Left lung (tissue), 10 donors: Measurements from ENCODE around the gene RILPL2. TPM values are rescaled to one million over a fixed set of nuclear protein-coding genes. Genes with fewer than 3 reads are reported as not detected.
A peak's percentile ranks its signal among the peaks of the same experiment; 100 is the strongest.
"Not testable (repeated sequence)": the region's sequence is repeated elsewhere in the genome, so short reads cannot be mapped to it uniquely, and the experiment has no call there.

Experiments
- ATAC-seq: fragments of 200-7000 bp; cut with Tn5 transposase; one replicate; pipeline ENCODE4 v1.9.1; 2020; ENCODE audit warnings: moderate library complexity
- DNase-seq, 4 donors: peaks; one replicate each; pipeline ENCODE4 v3.0.0-alpha.2; 2013 to 2020
- H3K27ac ChIP-seq, 2 donors: fragments of 200-600 bp; sonication (generic) in 1 of 2; one replicate each; pipeline versions ENCODE4 v1.5.0 to v1.8.0; 2020 to 2021
- H3K27me3 ChIP-seq, 2 donors: fragments of 200-600 bp; sonication (generic) in 1 of 2; one replicate each; pipeline versions ENCODE4 v1.5.0 to v1.8.0; 2020 to 2021
- H3K36me3 ChIP-seq, 2 donors: fragments of 200-600 bp; sonication (generic) in 1 of 2; one replicate each; pipeline versions ENCODE4 v1.5.0 to v1.8.0; 2020 to 2021
- H3K4me1 ChIP-seq, 2 donors: fragments of 200-600 bp; one replicate each; pipeline ENCODE4 v1.8.0; 2021
- H3K4me3 ChIP-seq, 2 donors: fragments of 200-600 bp; sonication (generic) in 1 of 2; one replicate each; pipeline versions ENCODE4 v1.5.0 to v1.8.0; 2020 to 2021; ENCODE audit warnings: mild to moderate bottlenecking in 1 of 2
- H3K9me3 ChIP-seq, 2 donors: fragments of 200-600 bp; sonication (generic) in 1 of 2; one replicate each; pipeline versions ENCODE4 v1.5.0 to v1.8.0; 2020 to 2021
- intact Hi-C, 2 donors: fragments of 100-400 bp; cut with DNase I; formaldehyde crosslinking; loops; one replicate each; pipeline versions ENCODE4 v1.11.2 to v1.14.2; 2022
- polyA plus RNA-seq, 6 donors: library from polyadenylated mRNA; unstranded; fragments of 120-200 nt; gene quantifications; one replicate each; pipeline ENCODE4 v1.2.1, GENCODE V29; 2013; ENCODE audit not compliant: insufficient read length in 6 of 6
- total RNA-seq, 2 donors: library from RNA; stranded (reverse); fragmentation: NEBNext Ultra II Directional; extraction: Animal tissue kit (Norgen Biotek cat#: 25700); gene quantifications; one replicate each; pipeline ENCODE4 v1.2.1, GENCODE V29; 2021
- TF ChIP-seq, protein P1 (sequence below), 2 donors: fragments of 200-600 bp; sonication (generic) in 1 of 2; IDR thresholded peaks; one replicate each; pipeline versions ENCODE4 v1.5.0 to v1.8.0; 2021; ENCODE audit warnings: antibody characterized with exemption in 2 of 2
- donor health status: DM: no; HTN: yes; CAD: no.
- donor health status: DM: no; HTN: no; CAD: no.

Gene RILPL2
- total and polyA plus RNA-seq, 8 donors = 4.6 to 14.0 (median 5.4) TPM

DNA sequence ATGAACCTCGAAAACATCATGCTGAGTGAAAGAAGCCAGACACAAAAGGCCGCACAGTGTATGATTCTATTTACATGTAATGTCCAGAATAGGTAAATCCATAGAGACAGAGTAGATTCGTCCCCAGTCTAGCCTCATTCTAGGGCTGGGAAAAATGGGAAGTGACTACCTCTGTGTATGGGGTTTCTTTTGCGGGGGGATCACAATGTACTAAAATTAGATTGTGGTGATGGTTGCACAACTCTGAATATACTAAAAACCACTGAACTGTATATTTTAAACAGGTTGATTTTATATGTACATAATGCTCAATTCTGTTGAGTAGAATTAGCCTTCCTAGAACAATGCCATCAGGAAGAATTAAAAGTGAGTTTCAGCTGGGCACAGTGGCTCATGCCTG, 6.3 kb upstream of the RILPL2 start:
- Histone ChIP-seq H3K9me3 (no peaks in the 10 kb centered on the region), H3K4me3 (no peak overlapping the region), H3K4me1 (peaks cover 15 to 58% of the 10 kb centered on the region in 2 donors), H3K36me3 (no peaks in the 10 kb centered on the region), H3K27ac (no peak overlapping the region), H3K27me3 (no peaks in the 10 kb centered on the region)
- TF ChIP-seq, protein P1, sequence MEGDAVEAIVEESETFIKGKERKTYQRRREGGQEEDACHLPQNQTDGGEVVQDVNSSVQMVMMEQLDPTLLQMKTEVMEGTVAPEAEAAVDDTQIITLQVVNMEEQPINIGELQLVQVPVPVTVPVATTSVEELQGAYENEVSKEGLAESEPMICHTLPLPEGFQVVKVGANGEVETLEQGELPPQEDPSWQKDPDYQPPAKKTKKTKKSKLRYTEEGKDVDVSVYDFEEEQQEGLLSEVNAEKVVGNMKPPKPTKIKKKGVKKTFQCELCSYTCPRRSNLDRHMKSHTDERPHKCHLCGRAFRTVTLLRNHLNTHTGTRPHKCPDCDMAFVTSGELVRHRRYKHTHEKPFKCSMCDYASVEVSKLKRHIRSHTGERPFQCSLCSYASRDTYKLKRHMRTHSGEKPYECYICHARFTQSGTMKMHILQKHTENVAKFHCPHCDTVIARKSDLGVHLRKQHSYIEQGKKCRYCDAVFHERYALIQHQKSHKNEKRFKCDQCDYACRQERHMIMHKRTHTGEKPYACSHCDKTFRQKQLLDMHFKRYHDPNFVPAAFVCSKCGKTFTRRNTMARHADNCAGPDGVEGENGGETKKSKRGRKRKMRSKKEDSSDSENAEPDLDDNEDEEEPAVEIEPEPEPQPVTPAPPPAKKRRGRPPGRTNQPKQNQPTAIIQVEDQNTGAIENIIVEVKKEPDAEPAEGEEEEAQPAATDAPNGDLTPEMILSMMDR (IDR thresholded peaks at IDR 0.05) = no peak
- intact Hi-C loops = no loop called here
- DNase-seq = no peak
- ATAC-seq = no peak

DNA sequence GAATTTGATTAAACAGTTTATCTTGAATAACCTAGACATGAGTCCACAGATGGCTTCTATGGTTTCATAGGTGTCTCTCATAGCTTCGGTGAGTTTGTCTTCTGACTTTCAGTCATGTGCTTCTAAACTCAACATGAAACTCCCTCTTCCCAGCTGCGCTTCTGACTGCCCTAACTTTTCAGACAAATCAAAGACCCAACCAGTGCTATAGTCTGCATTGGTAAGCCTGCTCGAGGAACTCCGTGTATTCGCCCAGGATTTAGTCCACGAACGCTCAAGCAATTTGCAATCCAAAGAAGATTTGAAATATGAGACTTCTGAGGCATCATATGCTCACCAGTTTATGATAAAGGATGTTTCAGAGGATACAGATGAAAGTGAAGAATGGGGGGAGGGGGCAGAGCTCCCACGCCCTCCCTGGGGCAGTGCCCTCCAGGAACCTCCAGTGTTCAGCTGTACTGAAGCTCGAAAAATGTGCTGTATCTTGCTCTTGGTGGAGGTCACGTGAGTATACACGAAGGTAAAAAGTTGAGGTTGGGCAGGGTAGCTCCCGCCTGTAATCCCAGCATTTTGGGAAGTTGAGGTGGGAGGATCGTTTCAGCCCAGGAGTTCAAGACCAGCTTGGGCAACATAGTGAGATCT, 5.2 kb upstream of the RILPL2 start:
- Histone ChIP-seq H3K4me1 (peaks cover 15 to 57% of the 10 kb centered on the region in 2 donors), H3K36me3 (no peaks in the 10 kb centered on the region), H3K4me3 (no peak overlapping the region), H3K27ac (no peak overlapping the region), H3K27me3 (no peaks in the 10 kb centered on the region), H3K9me3 (no peaks in the 10 kb centered on the region)
- intact Hi-C loops = no loop called here
- ATAC-seq (no peak), DNase-seq (peak in 1 of 4 donors; percentile 1)
- TF ChIP-seq, protein P1 (IDR thresholded peaks at IDR 0.05) = no peak

DNA sequence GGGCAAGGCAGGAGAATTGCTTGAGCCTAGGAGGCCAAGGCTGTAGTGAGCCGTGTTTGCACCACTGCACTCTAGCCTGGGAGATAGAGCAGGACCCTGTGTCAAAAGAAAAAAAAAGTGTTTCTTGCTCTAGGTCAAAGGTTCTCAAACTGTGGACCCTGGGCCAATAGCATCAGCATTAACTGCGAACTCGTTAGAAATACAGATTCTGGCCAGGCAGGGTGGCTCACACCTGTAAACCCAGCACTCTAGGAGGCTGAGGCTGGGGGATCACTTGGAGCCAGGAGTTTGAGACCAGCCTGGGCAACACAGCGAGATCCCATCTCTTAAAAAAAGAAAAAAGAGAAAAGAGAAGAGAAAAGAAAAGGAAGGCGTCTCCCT, 858 bp downstream of the RILPL2 start:
- intact Hi-C loops = no loop called here
- DNase-seq (no peak), ATAC-seq (no peak)
- TF ChIP-seq, protein P1 (IDR thresholded peaks at IDR 0.05) = no peak
- no peaks in the 10 kb centered on the region for H3K9me3 ChIP-seq
- H3K27me3 ChIP-seq = no peaks in the 10 kb centered on the region
- H3K27ac ChIP-seq = peak overlapping the region; percentile 53 to 97
- H3K4me1 ChIP-seq = peaks cover 19 to 62% of the 10 kb centered on the region in 2 donors
- H3K36me3 ChIP-seq = peaks cover 0 to 10% of the 10 kb centered on the region in 2 donors
- H3K4me3 ChIP-seq = peak overlapping the region; percentile 66 to 94

DNA sequence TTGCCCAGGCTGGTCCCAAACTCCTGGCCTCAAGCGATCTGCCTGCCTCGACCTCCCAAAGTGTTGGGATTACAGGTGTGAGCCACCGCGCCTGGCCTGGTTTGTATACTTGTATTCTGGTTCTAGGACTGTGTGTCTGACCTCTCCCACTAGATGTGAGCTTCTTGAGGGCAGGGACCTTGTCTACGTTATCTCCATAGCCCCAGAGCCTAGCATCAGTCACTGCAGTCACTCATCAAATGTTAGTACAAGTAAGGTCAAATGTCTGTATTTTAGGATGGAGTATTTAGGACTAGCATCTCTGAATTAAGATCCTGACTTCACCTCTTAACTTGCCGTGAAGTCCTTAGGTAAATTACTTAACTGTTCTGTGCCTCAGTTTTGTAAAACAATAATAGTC, 2.9 kb downstream of the RILPL2 start:
- ATAC-seq (no peak), DNase-seq (peak in 1 of 4 donors; percentile 24)
- Histone ChIP-seq H3K4me3 (peak overlapping the region; percentile 3 to 94), H3K36me3 (peaks cover 0 to 30% of the 10 kb centered on the region in 2 donors), H3K27ac (peak overlapping the region; percentile 26 to 97), H3K9me3 (no peaks in the 10 kb centered on the region), H3K27me3 (no peaks in the 10 kb centered on the region), H3K4me1 (peaks cover 19 to 62% of the 10 kb centered on the region in 2 donors)
- intact Hi-C loops = no loop called here
- TF ChIP-seq, protein P1 (IDR thresholded peaks at IDR 0.05) = no peak

DNA sequence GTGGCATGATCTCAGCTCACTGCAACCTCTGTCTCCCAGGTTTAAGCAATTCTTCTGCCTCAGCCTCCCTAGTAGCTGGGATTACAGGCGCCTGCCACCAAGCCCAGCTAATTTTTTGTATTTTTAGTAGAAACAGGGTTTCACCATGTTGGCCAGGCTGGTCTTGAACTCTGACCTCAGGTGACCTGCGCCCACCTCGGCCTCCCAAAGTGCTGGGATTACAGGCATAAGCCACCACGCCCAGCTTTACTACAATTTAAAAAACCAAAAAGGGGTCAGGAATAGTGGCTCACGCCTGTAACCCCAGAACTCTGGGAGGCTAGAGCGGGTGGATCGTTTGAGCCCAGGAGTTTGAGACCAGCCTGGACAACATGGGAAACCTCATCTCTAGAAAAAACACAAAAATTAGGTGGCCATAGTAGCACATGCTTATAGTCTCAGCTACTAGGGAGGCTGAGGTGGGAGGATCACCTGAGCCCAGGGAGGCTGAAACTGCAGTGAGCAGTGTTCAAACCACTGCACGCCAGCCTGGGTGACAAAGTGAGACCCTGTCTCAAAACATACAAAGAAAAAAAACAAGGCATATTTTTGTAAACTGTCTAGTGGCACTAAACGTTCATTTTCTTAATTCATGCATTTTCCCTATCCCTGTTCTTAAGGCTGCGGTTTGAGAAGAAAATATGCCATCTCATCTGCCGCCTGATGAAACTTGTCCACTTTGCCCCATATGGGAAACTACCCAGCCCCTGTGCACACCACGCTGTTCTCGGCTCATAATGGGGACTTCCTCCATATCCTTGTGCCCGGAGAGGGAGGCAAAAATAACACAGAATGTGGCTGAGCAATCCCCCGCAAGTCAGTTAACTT, 4.3 kb downstream of the RILPL2 start:
- H3K9me3 ChIP-seq, H3K27me3 ChIP-seq, intact Hi-C loops: not testable (repeated sequence)
- ATAC-seq (peak; percentile 6), DNase-seq (peak in 2 of 4 donors; percentile 58 to 67)
- H3K36me3 ChIP-seq = peaks cover 0 to 44% of the 10 kb centered on the region in 2 donors
- H3K4me3 ChIP-seq = peak overlapping the region; percentile 3 to 94
- H3K4me1 ChIP-seq = peaks cover 19 to 57% of the 10 kb centered on the region in 2 donors
- H3K27ac ChIP-seq = peak overlapping the region; percentile 26 to 97

DNA sequence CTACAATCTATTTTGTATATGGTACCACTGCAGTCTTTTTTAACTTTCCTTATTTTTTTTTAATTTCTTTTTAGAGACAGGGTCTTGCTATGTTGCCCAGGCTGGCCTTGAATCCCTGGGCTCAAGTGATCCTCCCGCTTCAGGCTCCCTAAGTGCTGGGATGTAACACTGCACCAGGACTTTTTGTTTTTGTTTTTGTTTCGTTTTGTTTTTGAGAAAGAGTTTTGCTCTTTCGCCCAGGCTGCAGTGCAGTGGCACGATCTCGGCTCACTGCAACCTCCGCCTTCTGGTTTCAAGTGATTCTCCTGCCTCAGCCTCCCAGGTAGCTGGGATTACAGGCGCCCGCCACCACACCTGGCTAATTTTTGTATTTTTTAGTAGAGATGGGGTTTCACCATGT, 7.4 kb downstream of the RILPL2 start:
- peaks cover 14 to 38% of the 10 kb centered on the region in 2 donors for H3K4me1 ChIP-seq
- H3K9me3 ChIP-seq, ATAC-seq, H3K27ac ChIP-seq, H3K4me3 ChIP-seq, H3K27me3 ChIP-seq, DNase-seq, intact Hi-C loops: not testable (repeated sequence)
- peaks cover 0 to 75% of the 10 kb centered on the region in 2 donors for H3K36me3 ChIP-seq
